Osteoblast (primary cell): Measurements from ENCODE around the gene PARD3B. TPM values are rescaled to one million over a fixed set of nuclear protein-coding genes. Genes with fewer than 3 reads are reported as not detected.

Experiments
- DNase-seq: peaks from one replicate; pipeline ENCODE4 v3.0.0; 2011; ENCODE audit warnings: low spot score, mixed read lengths; ENCODE audit not compliant: insufficient read length; ENCODE audit errors: missing footprints
- H2AFZ ChIP-seq: 2 replicates; pipeline ENCODE4 v1.6.0; 2011; ENCODE audit warnings: mild to moderate bottlenecking, low read length
- H3K27ac ChIP-seq: 2 replicates; pipeline ENCODE4 v1.5.1; 2011; ENCODE audit warnings: mild to moderate bottlenecking, low read depth, low read length, moderate library complexity
- H3K27me3 ChIP-seq: 2 replicates; pipeline ENCODE4 v1.6.0; 2012; ENCODE audit warnings: mild to moderate bottlenecking, control low read depth, inconsistent platforms, low read length, moderate library complexity; ENCODE audit not compliant: insufficient read depth
- H3K36me3 ChIP-seq: 2 replicates; pipeline ENCODE4 v1.5.1; 2011; ENCODE audit warnings: mild to moderate bottlenecking, low read length, control low read depth, moderate library complexity; ENCODE audit not compliant: insufficient read depth
- H3K4me1 ChIP-seq: 2 replicates; pipeline ENCODE4 v1.5.1; 2011; ENCODE audit warnings: mild to moderate bottlenecking, low read length, control low read depth, moderate library complexity; ENCODE audit not compliant: insufficient read depth
- H3K4me2 ChIP-seq: 2 replicates; pipeline ENCODE4 v1.6.0; 2011; ENCODE audit warnings: mild to moderate bottlenecking, low read length; ENCODE audit not compliant: insufficient read depth
- H3K4me3 ChIP-seq: fragments of 200-600 bp; sonication (generic); 3 replicates; pipeline ENCODE4 v1.5.1; 2012; ENCODE audit warnings: mild to moderate bottlenecking, low read length, inconsistent platforms; ENCODE audit not compliant: insufficient read depth
- H3K79me2 ChIP-seq: 2 replicates; pipeline ENCODE4 v1.6.0; 2012; ENCODE audit warnings: mild to moderate bottlenecking, low read length, control low read depth, inconsistent platforms; ENCODE audit not compliant: insufficient read depth
- H3K9me3 ChIP-seq: 2 replicates; pipeline ENCODE4 v1.5.1; 2011; ENCODE audit warnings: low read depth, low read length, control low read depth
- H4K20me1 ChIP-seq: 2 replicates; pipeline ENCODE4 v1.6.0; 2012; ENCODE audit warnings: mild to moderate bottlenecking, low read length, control low read depth; ENCODE audit not compliant: insufficient read depth
- CTCF ChIP-seq: IDR thresholded peaks from 2 replicates; pipeline ENCODE4 v1.5.1; 2011; ENCODE audit warnings: mild to moderate bottlenecking, low read depth, low read length, moderate library complexity; ENCODE audit errors: extremely low read depth
- total RNA-seq: library from RNA; depleted of rRNA; stranded (reverse); fragments of >200 nt; gene quantifications from 2 replicates; pipeline ENCODE4 v1.2.3, GENCODE V29; 2012

PARD3B gene
- total RNA-seq, 1 donor, result 22.4 TPM

GRCh38 chr2:204575463-204575862 is 30.2 kb downstream of the PARD3B start:
- TF ChIP-seq CTCF, result no peak
- no peak overlapping the region for H3K4me3 ChIP-seq
- DNase-seq, result peak; percentile 22
- H3K27ac ChIP-seq, result no peak overlapping the region
- H4K20me1 ChIP-seq, result peaks cover 14% of the 10 kb centered on the region
- peaks cover 22% of the 10 kb centered on the region for H3K79me2 ChIP-seq
- no peak overlapping the region for H2AFZ ChIP-seq
- no peaks in the 10 kb centered on the region for H3K36me3 ChIP-seq
- H3K4me1 ChIP-seq, result no peaks in the 10 kb centered on the region
- H3K4me2 ChIP-seq, result no peak overlapping the region
- no peaks in the 10 kb centered on the region for H3K9me3 ChIP-seq
- H3K27me3 ChIP-seq, result no peaks in the 10 kb centered on the region

DNA sequence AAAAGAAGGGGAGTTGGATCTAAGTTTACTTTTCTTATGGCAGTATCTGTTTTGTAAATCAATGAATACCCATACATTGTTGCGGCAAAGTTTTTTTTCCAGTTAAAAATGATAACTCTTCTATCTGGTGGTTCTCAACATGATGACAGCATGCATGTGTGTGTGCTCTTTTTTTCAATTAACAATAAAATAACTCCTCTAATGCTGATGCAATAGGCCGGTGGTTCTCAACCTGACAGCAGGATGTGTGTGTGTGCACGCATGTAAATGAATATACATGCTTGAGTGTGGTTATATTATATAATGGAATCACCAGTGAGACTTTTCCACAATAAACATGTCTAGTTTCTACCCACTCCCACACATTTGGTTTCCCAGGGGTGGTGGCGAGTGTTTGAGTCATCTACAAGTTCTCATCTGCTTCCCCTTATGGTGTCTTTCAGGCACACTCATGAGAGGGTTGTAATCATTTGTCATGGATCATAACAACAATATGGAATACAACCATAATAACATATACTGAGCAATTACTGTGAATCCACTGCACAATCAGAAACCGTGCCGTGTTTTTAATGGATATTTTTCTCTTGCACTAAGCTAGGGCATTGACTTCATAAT is 31.2 kb downstream of the PARD3B start:
- Histone ChIP-seq H3K9me3 (no peaks in the 10 kb centered on the region), H2AFZ (no peak overlapping the region), H3K27ac (no peak overlapping the region), H3K36me3 (no peaks in the 10 kb centered on the region), H3K4me3 (no peak overlapping the region), H3K4me1 (no peaks in the 10 kb centered on the region), H3K27me3 (no peaks in the 10 kb centered on the region), H3K79me2 (peaks cover 21% of the 10 kb centered on the region), H4K20me1 (peaks cover 14% of the 10 kb centered on the region), H3K4me2 (no peak overlapping the region)
- DNase-seq, result peak; percentile 36
- no peak for TF ChIP-seq CTCF

DNA sequence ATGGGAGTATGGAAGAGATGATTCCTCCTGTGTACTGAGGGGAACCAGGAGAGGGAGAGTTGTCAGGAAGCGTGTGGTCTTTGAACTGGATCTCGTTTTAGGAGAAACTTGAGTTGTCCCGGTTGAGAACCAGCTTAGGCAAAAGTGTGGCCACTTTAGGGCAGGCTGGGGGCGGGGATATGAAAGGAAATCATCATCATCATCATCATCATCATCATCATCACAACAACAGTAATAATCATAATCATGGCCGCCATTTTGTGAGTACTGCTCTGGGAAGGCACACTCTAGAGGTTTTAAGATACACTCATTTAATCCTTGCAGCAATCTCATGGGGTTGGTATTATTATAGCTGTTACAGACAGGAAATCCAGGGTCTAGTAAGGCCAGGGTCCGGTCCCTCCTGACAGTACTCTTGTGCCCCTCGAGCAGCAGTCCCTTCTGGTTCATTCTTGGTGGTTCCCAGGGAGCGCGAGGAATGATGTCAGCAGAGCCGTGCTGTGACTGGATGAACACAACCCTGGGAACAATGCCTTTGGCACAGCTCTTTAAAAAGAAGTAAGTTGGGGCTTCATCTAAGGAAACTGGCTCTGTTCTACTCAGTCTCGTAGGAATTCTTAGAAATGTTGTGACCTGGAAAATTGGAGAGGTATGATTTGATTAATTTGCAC is 33.8 kb downstream of the PARD3B start:
- H3K36me3 ChIP-seq, result no peaks in the 10 kb centered on the region
- peaks cover 11% of the 10 kb centered on the region for H4K20me1 ChIP-seq
- no peaks in the 10 kb centered on the region for H3K4me1 ChIP-seq
- H3K9me3 ChIP-seq, result no peaks in the 10 kb centered on the region
- no peaks in the 10 kb centered on the region for H3K27me3 ChIP-seq
- H3K4me2 ChIP-seq, result no peak overlapping the region
- H2AFZ ChIP-seq, result no peak overlapping the region
- no peak for DNase-seq
- TF ChIP-seq CTCF, result no peak
- no peak overlapping the region for H3K27ac ChIP-seq
- H3K4me3 ChIP-seq, result no peak overlapping the region
- peaks cover 18% of the 10 kb centered on the region for H3K79me2 ChIP-seq

GRCh38 chr2:204581946-204582345 is 36.7 kb downstream of the PARD3B start:
- no peaks in the 10 kb centered on the region for H3K4me1 ChIP-seq
- no peak overlapping the region for H3K27ac ChIP-seq
- H3K27me3 ChIP-seq, result no peaks in the 10 kb centered on the region
- H3K4me2 ChIP-seq, result no peak overlapping the region
- DNase-seq, result no peak
- no peak for TF ChIP-seq CTCF
- H3K4me3 ChIP-seq, result no peak overlapping the region
- no peaks in the 10 kb centered on the region for H3K36me3 ChIP-seq
- H2AFZ ChIP-seq, result no peak overlapping the region
- H4K20me1 ChIP-seq, result peaks cover 16% of the 10 kb centered on the region
- peaks cover 11% of the 10 kb centered on the region for H3K79me2 ChIP-seq
- H3K9me3 ChIP-seq, result no peaks in the 10 kb centered on the region
